Measurements from ENCODE around the gene FAM168B.
A peak's percentile ranks its signal among the peaks of the same experiment; 100 is the strongest.
"Not testable (repeated sequence)": the region's sequence is repeated elsewhere in the genome, so short reads cannot be mapped to it uniquely, and the experiment has no call there.

Gene FAM168B

GRCh38 chr2:131094463-131095281, 1.4 kb upstream of the FAM168B start:
- DNase-seq, result no peak

GRCh38 chr2:131093696-131094462, 619 bp upstream of the FAM168B start:
- peak in 1 of 2 experiments; percentile 33 for DNase-seq

GRCh38 chr2:131092458-131093005, 728 bp downstream of the FAM168B start:
- no peak for DNase-seq

DNA sequence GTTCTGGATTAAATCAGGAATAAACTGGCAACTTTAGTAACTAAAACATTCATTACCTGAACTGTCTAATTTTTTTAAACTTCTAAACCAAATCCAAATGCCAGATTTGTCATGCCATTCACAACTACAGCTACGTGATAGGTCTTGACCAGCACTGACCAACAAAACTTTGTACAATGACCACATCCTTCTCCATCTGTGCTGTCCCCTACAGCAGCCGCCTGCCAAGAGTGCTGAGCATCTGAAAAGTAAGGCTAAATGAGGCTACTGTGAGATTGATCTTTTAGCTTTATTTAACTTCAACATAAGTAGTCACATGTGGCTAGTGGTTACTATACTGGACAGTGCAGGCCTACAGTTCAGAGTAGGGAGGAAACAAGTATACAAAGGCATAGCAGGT, 7.6 kb downstream of the FAM168B start:
- no peak for DNase-seq

- DNase-seq, result no peak
Observed at GRCh38 chr2:131081190-131081589, 12.1 kb downstream of the FAM168B start.

DNA sequence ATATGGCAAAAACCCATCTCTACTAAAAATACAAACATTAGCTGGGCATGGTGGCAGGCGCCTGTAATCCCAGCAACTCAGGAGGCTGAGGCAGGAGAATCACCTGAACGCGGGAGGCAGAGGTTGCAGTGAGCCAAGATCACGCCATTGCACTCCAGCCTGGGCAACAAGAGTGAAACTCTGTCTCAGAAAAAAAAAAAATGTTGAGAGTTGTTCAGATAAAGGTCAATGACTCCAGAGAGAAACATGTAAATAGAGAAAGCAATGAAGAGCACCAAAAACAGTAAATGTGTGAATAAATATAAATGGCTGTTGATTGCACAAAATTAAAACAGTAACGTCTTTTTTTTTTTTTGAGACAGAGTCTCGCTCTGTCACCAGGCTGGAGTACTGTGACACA, 13.3 kb downstream of the FAM168B start:
- not testable (repeated sequence) for DNase-seq

GRCh38 chr2:131077966-131078365, 15.3 kb downstream of the FAM168B start:
- DNase-seq, result no peak

GRCh38 chr2:131077182-131077846, 15.9 kb downstream of the FAM168B start:
- DNase-seq, result no peak

GRCh38 chr2:131076707-131077106, 16.6 kb downstream of the FAM168B start:
- no peak for DNase-seq

GRCh38 chr2:131075578-131075977, 17.7 kb downstream of the FAM168B start:
- DNase-seq, result not testable (repeated sequence)

DNA sequence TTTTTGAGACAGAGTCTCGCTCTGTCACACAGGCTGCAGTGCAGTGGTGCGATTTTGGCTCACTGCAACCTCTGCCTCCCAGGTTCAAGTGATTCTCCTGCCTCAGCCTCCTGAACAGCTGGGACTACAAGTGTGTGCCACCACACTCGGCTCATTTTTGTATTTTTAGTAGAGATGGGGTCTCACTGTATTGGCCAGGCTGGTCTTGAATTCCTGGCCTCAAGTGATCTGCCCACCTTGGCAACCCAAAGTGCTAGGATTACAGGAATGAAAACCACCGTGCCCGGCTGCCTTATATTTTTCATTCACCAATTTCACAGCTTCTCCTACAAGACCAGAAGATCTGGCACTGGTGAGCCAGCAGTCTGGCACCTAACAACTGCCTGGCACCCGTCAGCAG, 25.1 kb downstream of the FAM168B start:
- DNase-seq, result not testable (repeated sequence)

DNA sequence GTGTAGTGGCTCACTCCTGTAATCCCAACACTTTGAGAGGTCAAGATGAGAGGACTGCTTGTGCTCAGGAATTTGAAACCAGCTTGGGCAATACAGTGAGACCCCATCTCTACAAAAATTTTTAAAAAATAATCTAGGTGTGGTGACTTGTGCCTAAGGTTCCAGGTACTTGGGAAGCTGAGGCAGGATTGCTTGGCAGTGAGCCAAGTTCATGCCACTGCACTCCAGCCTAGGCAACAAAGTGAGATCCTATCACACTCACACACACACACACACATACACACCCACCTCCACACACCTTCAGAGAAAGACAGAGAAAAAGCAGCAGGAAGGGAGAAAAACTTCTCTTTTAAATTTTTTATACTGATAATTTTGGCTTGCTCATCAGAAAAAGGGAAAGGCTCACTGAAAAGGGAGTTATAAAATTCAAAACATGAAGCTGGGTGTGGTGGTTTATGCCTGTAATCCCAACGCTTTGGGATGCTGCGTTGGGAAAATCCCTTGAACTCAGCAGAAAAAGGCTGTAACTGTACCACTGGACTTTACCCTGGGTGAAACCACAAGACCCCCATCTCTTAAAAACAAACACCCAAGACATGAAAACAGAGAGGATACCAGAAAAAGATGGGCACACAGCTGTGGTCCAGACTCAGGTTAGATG, 25.7 kb downstream of the FAM168B start:
- no peak for DNase-seq

DNA sequence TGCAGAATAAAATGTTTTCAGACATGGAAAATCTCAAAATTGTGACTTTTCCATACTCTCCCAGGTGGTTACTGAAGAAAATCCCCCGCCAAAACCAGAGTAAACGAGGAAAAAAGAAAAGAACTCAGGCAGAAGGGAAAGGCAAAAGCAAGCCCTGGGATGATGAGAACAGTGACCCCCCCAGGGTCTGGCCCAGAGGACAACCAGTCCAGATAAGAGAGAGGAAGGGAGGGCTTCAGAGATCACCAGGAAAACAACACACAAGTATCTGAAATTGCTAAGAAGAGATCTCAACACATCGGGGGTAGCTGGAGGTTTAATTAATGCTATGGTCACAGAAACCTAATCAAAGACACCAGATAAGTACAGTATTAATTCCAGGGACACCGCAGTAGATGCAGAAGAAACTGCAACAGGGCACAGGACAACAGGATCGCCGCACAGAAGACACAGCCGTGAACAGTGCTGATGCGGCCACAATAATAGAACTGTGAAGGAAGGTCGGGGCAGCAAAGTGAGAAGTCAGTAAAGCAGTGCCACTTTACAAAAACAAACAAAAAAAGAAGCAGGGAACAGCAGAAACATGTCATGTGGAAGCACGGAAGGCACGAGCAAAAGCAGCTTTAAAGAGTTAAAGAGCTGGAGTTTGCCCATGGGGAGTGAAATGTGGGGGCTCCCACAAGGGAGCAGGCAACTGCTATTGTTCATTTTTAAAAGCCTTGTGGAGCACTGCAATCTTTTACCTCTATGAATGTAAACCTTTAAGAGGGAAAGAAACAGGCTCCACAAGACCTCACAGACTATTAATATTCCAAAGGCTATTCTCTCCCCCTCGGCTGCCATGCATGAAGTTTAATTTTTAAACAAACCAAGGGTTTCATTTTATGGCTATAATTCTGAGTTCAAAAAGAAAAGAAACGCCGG, 28.4 kb downstream of the FAM168B start:
- no peak for DNase-seq

- no peak for DNase-seq
Observed at GRCh38 chr2:131063501-131064283, 29.6 kb downstream of the FAM168B start.

DNA sequence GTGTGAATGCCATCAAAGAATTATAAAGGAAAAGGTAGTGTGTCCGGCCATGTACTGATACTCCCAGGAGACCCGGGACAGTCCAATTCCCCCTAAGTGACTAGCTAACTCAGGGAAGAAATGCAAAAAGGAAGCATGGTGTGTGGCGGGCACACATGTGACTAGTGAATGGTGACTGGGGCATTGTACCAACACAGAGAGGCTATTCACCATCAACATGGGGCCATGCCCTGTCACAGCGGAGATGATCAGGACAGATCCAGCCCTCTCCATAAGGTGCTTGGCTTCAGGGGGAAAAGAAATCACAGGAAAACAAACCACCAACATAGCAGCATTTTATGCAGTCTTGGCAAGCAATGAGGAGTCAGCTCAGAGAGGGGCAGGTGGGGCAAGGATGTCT, 34.3 kb downstream of the FAM168B start:
- no peak for DNase-seq

DNA sequence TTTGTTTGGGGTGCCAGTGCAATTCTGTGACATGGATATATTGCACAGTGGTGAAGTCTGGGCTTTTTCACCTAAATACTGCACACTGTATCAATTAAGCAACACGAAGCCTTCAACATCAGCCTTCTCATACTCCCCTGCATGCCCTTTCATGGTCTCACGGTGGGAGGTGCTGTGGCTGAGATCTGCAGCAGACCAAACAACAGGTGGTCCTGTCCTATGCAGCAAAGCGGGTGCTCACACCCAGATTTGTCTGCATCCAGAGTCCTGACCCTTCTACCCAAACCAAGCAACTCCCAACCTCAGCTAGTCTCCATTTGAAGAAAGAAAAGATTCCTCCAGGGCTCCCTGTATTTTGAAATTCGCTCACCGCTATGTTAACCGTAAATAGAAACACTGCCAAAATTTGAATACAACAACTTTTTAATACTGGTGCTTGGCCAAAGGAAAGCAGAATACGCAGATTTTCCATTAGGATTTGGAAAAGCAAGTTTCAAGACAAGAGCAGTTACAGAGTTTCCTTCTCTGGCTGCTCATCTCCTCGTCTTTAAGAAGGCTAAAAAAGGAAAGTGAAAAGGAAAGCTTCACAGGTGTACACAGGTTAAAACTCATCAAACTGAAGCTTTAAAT, 34.9 kb downstream of the FAM168B start:
- DNase-seq, result no peak

GRCh38 chr2:131056932-131057287, 36.4 kb downstream of the FAM168B start:
- DNase-seq, result no peak

DNA sequence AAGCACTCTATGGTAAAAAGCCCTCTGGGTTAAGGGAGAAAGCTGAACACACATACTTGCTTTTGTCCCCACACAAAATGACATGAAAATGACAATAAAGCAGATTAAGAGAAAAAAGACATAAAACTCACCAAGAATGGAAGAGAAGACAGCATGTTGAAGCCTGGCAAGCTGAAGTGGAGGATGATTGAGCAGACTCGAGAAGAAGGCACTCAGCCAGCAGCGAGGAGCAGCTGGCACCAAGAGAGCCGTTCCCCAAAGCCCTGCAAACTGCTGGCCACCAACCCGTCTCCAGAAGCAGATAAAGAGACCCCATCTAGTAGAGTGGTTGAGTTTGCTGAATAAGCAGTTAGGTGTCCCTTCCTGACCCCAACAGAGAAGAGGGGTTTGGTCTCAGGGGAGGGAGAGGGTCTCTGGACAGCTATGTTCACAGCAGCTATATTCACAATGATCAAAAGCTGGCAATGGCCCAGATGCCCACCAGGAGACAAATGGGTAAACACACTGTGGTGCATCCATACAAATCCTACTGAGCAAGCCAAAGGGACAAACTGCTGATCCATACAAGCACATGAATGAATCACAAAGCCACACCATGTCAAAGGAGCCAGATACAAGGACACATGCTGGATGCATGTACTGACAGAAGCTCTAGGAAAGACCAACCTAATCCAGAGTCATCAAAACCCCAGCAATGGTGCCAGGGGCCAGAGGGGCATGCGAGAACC, 36.9 kb downstream of the FAM168B start:
- no peak for DNase-seq
